Testis (tissue), 2 donors: Measurements from ENCODE around the gene RPS21.

ENCODE experiments used
- CTCF ChIP-seq, 3 experiments: fragments of 450-650 bp in 2 of 3; fragments of 200-600 bp in 1 of 3; sonication (generic) in 1 of 3; IDR thresholded peaks; one replicate each; pipeline ENCODE4 v1.5.1; 2016 to 2019; ENCODE audit warnings: antibody characterized with exemption in 3 of 3, mild to moderate bottlenecking in 2 of 3, moderate library complexity in 1 of 3
- POLR2A ChIP-seq: fragments of 450-650 bp; IDR thresholded peaks from one replicate; pipeline ENCODE4 v1.6.1; 2017; ENCODE audit warnings: antibody characterized with exemption, mild to moderate bottlenecking, moderate library complexity

- no peak for TF ChIP-seq CTCF (IDR thresholded peaks at IDR 0.05)
- no peak for TF ChIP-seq POLR2A
These were observed 32.7 kb upstream of the RPS21 start for GRCh38 chr20:62354031-62354808.
